Breast epithelium (tissue), 4 donors: Measurements from ENCODE around the gene PAPSS1. TPM values are rescaled to one million over a fixed set of nuclear protein-coding genes. Genes with fewer than 3 reads are reported as not detected.

Experiments
- DNase-seq, 2 donors: peaks; one replicate each; pipeline ENCODE4 v3.0.0-alpha.2; 2019; ENCODE audit warnings: low spot score in 2 of 2
- H3K27ac ChIP-seq, 2 donors: fragments of 200-600 bp; sonication (generic) in 1 of 2; one replicate each; pipeline ENCODE4 v1.5.1; 2016 to 2019; ENCODE audit warnings: mild to moderate bottlenecking in 1 of 2
- H3K27me3 ChIP-seq, 2 donors: fragments of 200-600 bp; sonication (generic) in 1 of 2; one replicate each; pipeline versions ENCODE4 v1.5.1 to v1.6.0; 2017 to 2019; ENCODE audit warnings: control low read depth in 1 of 2, mild to moderate bottlenecking in 1 of 2
- H3K36me3 ChIP-seq: fragments of 200-600 bp; one replicate; pipeline ENCODE4 v1.5.1; 2019
- H3K4me1 ChIP-seq, 2 donors: fragments of 200-600 bp; sonication (generic); one replicate each; pipeline ENCODE4 v1.5.1; 2016 to 2019; ENCODE audit warnings: control low read depth in 1 of 2
- H3K4me3 ChIP-seq, 3 donors: fragments of 200-600 bp; sonication (generic); 1 replicate in 2 of 3; 2 replicates in 1 of 3; pipeline ENCODE4 v1.5.1; 2016 to 2019; ENCODE audit warnings: mild to moderate bottlenecking in 3 of 3, moderate library complexity in 2 of 3
- H3K9me3 ChIP-seq, 2 donors: fragments of 200-600 bp; sonication (generic) in 1 of 2; one replicate each; pipeline ENCODE4 v1.5.1; 2016 to 2019; ENCODE audit warnings: control low read depth in 1 of 2
- CTCF ChIP-seq, 3 donors: fragments of 450-650 bp; IDR thresholded peaks; one replicate each; pipeline ENCODE4 v1.5.1; 2016 to 2017; ENCODE audit warnings: antibody characterized with exemption in 3 of 3, mild to moderate bottlenecking in 3 of 3, moderate library complexity in 3 of 3
- POLR2A ChIP-seq: fragments of 450-650 bp; IDR thresholded peaks from one replicate; pipeline ENCODE4 v1.6.1; 2016; ENCODE audit warnings: antibody characterized with exemption, mild to moderate bottlenecking, moderate library complexity
- POLR2AphosphoS5 ChIP-seq, 3 donors: sonication (generic); formaldehyde crosslinking; IDR thresholded peaks; one replicate each; pipeline ENCODE4 v1.6.1; 2017; ENCODE audit warnings: antibody characterized with exemption in 3 of 3
- intact Hi-C: fragments of 100-400 bp; cut with DNase I; formaldehyde crosslinking; loops from one replicate; pipeline ENCODE4 v1.15.1; 2023; ENCODE audit warnings: low total_unique reads
- total RNA-seq, 3 donors: library from RNA; depleted of rRNA; stranded (reverse); fragments of >200 nt; gene quantifications; one replicate each; pipeline ENCODE4 v1.1.0, GENCODE V29; 2016

PAPSS1 gene
- total RNA-seq, 3 donors from 2014 or later: 40.6 to 65.7 (median 44.2) TPM

DNA sequence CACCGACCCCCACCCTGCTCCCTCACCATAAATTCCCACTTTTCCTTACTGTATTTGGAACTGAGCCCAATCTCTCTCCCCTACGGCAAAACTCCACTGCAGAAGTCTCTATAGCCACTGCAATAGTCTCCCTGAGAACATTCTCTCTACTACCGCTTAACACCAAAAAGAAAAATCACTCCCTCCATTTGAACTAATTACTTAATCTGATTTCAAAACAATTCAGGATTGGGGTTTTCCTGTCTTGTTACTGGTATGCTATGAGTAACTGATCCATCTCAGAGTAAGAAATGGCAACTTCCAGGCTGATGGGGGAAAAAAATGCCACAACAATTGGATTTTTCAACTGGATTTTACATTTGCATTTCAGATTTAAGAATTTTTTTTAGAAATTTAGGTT, 5.8 kb downstream of the PAPSS1 start:
- Histone ChIP-seq H3K36me3 (no peaks in the 10 kb centered on the region), H3K4me1 (peaks cover 0 to 8% of the 10 kb centered on the region in 2 donors), H3K27ac (no peak overlapping the region), H3K4me3 (no peak overlapping the region), H3K9me3 (no peaks in the 10 kb centered on the region), H3K27me3 (no peaks in the 10 kb centered on the region)
- intact Hi-C loops: no loop called here
- TF ChIP-seq CTCF (IDR thresholded peaks at IDR 0.05) (no peak), POLR2AphosphoS5 (IDR thresholded peaks at IDR 0.05) (no peak)
- DNase-seq: no peak

- no peak overlapping the region for H3K27ac ChIP-seq
- H3K4me3 ChIP-seq: no peak overlapping the region
- TF ChIP-seq CTCF (IDR thresholded peaks at IDR 0.05) (no peak), POLR2A (no peak), POLR2AphosphoS5 (IDR thresholded peaks at IDR 0.05) (no peak)
- H3K27me3 ChIP-seq: no peaks in the 10 kb centered on the region
- intact Hi-C loops: no loop called here
- H3K36me3 ChIP-seq: no peaks in the 10 kb centered on the region
- peaks cover 2 to 11% of the 10 kb centered on the region in 2 donors for H3K9me3 ChIP-seq
- DNase-seq: no peak
- peaks cover 0 to 2% of the 10 kb centered on the region in 2 donors for H3K4me1 ChIP-seq
These were observed 7.8 kb downstream of the PAPSS1 start for GRCh38 chr4:107712236-107712635.

- Histone ChIP-seq H3K27ac (no peak overlapping the region), H3K9me3 (peaks cover 6 to 15% of the 10 kb centered on the region in 2 donors), H3K4me3 (no peak overlapping the region), H3K4me1 (no peaks in the 10 kb centered on the region), H3K27me3 (no peaks in the 10 kb centered on the region), H3K36me3 (no peaks in the 10 kb centered on the region)
- intact Hi-C loops: no loop called here
- no peak for DNase-seq
- no peak for TF ChIP-seq POLR2A
- no peak for TF ChIP-seq POLR2AphosphoS5 (IDR thresholded peaks at IDR 0.05)
- no peak for TF ChIP-seq CTCF (IDR thresholded peaks at IDR 0.05)
These were observed 8.2 kb downstream of the PAPSS1 start for GRCh38 chr4:107711831-107712230.

DNA sequence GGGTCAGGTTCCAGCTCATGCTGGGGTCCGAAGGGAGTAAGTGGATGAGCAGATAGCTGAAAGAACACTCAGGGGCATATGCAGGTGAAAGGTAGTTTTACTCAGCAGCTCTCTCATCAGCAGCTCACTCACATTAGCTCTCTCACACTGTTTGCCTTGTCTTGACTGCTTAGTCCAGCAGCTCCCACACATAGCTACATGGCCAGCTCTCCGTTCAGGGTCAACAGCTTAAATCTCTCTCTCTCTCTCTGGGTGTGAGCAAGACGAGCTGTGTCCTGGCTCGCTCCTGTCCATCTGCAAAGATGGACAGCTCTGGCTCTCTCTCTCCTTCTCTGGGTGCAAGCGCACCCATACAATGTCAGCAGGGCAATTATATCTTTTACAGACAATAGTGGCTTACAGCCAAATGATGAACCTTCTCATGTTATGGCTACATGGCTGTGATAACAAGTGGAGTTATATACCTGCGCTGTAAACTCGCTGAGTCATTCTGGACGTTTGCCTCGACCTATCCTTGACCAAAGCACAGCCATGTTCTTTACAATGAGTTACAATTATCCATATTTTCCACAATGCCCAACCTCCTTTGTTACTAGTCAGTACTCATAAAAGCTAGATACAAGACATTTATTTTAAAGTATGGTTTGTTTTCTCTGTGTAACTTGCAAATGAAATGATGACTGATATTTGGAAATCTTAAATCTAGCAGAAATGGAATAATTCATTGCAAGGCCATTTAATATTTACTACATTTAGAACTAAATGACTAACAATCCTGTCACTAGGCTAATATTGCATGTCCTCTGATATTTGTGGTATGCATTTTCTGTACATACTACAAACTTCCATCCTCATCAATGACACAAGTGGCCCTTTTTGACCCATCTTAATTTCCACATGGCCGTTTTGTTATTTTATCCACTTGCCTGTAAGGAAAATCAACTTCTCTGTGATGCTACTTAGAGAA, 9.3 kb downstream of the PAPSS1 start:
- no peak for DNase-seq
- intact Hi-C loops: no loop called here
- peaks cover 13 to 25% of the 10 kb centered on the region in 2 donors for H3K9me3 ChIP-seq
- H3K4me1 ChIP-seq: no peaks in the 10 kb centered on the region
- TF ChIP-seq CTCF (IDR thresholded peaks at IDR 0.05) (no peak), POLR2A (no peak), POLR2AphosphoS5 (IDR thresholded peaks at IDR 0.05) (no peak)
- no peak overlapping the region for H3K27ac ChIP-seq
- H3K27me3 ChIP-seq: no peaks in the 10 kb centered on the region
- H3K36me3 ChIP-seq: no peaks in the 10 kb centered on the region
- no peak overlapping the region for H3K4me3 ChIP-seq

DNA sequence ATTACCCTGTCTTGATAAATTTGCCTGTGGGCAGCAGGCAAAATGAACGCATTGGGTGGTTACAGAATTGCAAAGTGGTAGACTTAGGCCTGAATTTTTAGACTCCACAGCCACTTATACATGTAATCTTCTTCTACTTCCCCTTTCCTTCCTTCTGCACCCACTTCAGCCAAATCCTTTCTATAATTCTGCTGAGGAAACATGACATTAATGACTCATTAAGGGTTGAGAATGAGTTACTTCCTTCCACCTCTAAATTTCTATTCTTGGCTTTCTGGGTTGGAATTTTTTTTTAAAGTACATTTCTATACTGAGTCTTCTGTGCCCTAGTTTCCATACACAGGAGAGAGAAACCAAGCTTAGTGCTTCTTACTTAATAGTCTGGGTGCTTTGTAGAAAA, 10.1 kb downstream of the PAPSS1 start:
- DNase-seq: no peak
- peaks cover 21 to 34% of the 10 kb centered on the region in 2 donors for H3K9me3 ChIP-seq
- no peaks in the 10 kb centered on the region for H3K36me3 ChIP-seq
- TF ChIP-seq CTCF (IDR thresholded peaks at IDR 0.05) (no peak), POLR2AphosphoS5 (IDR thresholded peaks at IDR 0.05) (no peak), POLR2A (no peak)
- H3K27ac ChIP-seq: no peak overlapping the region
- H3K4me1 ChIP-seq: no peaks in the 10 kb centered on the region
- H3K27me3 ChIP-seq: no peaks in the 10 kb centered on the region
- no peak overlapping the region for H3K4me3 ChIP-seq
- intact Hi-C loops: no loop called here
